ENCODE measurements around the gene ZDHHC13. TPM values are rescaled to one million over a fixed set of nuclear protein-coding genes. Genes with fewer than 3 reads are reported as not detected.

The ZDHHC13 gene
- polyA plus RNA-seq, 1 donor from 2014 or later: 70.0 TPM

DNA sequence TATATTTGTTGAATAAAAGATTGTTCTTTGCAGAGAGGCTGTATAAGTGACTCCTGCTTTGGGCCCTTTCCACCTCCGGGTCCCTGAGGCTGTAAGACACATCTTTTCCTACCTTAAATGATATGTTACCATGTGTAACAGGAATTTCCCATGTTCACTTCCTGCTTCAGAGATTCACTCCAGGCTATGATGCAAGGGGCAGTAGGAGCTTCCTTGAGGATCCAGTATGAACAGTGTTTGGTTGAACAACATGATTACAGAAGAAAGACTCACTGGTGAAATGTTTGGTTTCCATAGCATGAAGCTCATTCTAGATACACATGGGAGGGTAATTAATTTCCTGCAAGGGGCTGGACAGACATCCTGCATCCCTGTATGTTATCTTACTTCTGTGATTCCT, 25.6 kb upstream of the ZDHHC13 start:
- no peaks in the 10 kb centered on the region for H3K27me3 ChIP-seq (ENCODE audit: insufficient read depth, low read depth, low read length)
- no peaks in the 10 kb centered on the region for H3F3A ChIP-seq (ENCODE audit: insufficient read depth, low read length, poor library complexity, severe bottlenecking)
- H3K79me2 ChIP-seq (replicated peaks; ENCODE audit: insufficient read depth, low read length): no peaks in the 10 kb centered on the region
- TF ChIP-seq EP300 (conservative IDR thresholded peaks at IDR 0.05; ENCODE audit: poor library complexity, severe bottlenecking) (no peak), MXI1 (conservative IDR thresholded peaks at IDR 0.05; ENCODE audit: poor library complexity, severe bottlenecking) (no peak), TAF1 (IDR thresholded peaks at IDR 0.05; ENCODE audit: low read depth) (no peak), EZH2 (IDR thresholded peaks at IDR 0.05; ENCODE audit: borderline replicate concordance, insufficient read depth, low read length, poor library complexity, severe bottlenecking) (no peak), SMC3 (conservative IDR thresholded peaks at IDR 0.05; ENCODE audit: poor library complexity) (no peak), RAD21 (conservative IDR thresholded peaks at IDR 0.05) (no peak)
- TF ChIP-seq, protein P1, sequence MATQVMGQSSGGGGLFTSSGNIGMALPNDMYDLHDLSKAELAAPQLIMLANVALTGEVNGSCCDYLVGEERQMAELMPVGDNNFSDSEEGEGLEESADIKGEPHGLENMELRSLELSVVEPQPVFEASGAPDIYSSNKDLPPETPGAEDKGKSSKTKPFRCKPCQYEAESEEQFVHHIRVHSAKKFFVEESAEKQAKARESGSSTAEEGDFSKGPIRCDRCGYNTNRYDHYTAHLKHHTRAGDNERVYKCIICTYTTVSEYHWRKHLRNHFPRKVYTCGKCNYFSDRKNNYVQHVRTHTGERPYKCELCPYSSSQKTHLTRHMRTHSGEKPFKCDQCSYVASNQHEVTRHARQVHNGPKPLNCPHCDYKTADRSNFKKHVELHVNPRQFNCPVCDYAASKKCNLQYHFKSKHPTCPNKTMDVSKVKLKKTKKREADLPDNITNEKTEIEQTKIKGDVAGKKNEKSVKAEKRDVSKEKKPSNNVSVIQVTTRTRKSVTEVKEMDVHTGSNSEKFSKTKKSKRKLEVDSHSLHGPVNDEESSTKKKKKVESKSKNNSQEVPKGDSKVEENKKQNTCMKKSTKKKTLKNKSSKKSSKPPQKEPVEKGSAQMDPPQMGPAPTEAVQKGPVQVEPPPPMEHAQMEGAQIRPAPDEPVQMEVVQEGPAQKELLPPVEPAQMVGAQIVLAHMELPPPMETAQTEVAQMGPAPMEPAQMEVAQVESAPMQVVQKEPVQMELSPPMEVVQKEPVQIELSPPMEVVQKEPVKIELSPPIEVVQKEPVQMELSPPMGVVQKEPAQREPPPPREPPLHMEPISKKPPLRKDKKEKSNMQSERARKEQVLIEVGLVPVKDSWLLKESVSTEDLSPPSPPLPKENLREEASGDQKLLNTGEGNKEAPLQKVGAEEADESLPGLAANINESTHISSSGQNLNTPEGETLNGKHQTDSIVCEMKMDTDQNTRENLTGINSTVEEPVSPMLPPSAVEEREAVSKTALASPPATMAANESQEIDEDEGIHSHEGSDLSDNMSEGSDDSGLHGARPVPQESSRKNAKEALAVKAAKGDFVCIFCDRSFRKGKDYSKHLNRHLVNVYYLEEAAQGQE (IDR thresholded peaks at IDR 0.05; ENCODE audit: borderline replicate concordance): no peak
- TF ChIP-seq, protein P2, sequence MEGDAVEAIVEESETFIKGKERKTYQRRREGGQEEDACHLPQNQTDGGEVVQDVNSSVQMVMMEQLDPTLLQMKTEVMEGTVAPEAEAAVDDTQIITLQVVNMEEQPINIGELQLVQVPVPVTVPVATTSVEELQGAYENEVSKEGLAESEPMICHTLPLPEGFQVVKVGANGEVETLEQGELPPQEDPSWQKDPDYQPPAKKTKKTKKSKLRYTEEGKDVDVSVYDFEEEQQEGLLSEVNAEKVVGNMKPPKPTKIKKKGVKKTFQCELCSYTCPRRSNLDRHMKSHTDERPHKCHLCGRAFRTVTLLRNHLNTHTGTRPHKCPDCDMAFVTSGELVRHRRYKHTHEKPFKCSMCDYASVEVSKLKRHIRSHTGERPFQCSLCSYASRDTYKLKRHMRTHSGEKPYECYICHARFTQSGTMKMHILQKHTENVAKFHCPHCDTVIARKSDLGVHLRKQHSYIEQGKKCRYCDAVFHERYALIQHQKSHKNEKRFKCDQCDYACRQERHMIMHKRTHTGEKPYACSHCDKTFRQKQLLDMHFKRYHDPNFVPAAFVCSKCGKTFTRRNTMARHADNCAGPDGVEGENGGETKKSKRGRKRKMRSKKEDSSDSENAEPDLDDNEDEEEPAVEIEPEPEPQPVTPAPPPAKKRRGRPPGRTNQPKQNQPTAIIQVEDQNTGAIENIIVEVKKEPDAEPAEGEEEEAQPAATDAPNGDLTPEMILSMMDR (IDR thresholded peaks at IDR 0.05; ENCODE audit: poor library complexity, severe bottlenecking): no peak
- no peak overlapping the region for H2AFZ ChIP-seq (ENCODE audit: low read depth, low read length)
- H3K9me3 ChIP-seq (ENCODE audit: low read length): no peaks in the 10 kb centered on the region
- no peak overlapping the region for H3K4me3 ChIP-seq (ENCODE audit: low read length)
- H3K27ac ChIP-seq (ENCODE audit: low read length): no peak overlapping the region
- no peaks in the 10 kb centered on the region for H3K9me2 ChIP-seq (ENCODE audit: insufficient read depth, low read length)
- H4K20me1 ChIP-seq (ENCODE audit: insufficient read depth): no peaks in the 10 kb centered on the region
- H3K4me2 ChIP-seq (ENCODE audit: low read length): no peak overlapping the region
- H3K9ac ChIP-seq (ENCODE audit: low read length): no peak overlapping the region
- H3K36me3 ChIP-seq (ENCODE audit: insufficient read depth, low read length): no peaks in the 10 kb centered on the region

GRCh38 chr11:19092342-19092741, 24.6 kb upstream of the ZDHHC13 start:
- Histone ChIP-seq H3F3A (ENCODE audit: insufficient read depth, low read length, poor library complexity, severe bottlenecking) (no peaks in the 10 kb centered on the region), H3K27me3 (ENCODE audit: insufficient read depth, low read depth, low read length) (no peaks in the 10 kb centered on the region), H3K9me3 (ENCODE audit: low read length) (no peaks in the 10 kb centered on the region), H3K9ac (ENCODE audit: low read length) (no peak overlapping the region), H3K79me2 (replicated peaks; ENCODE audit: insufficient read depth, low read length) (no peaks in the 10 kb centered on the region), H3K36me3 (ENCODE audit: insufficient read depth, low read length) (no peaks in the 10 kb centered on the region), H4K20me1 (ENCODE audit: insufficient read depth) (no peaks in the 10 kb centered on the region), H2AFZ (ENCODE audit: low read depth, low read length) (no peak overlapping the region), H3K4me2 (ENCODE audit: low read length) (no peak overlapping the region), H3K4me3 (ENCODE audit: low read length) (no peak overlapping the region), H3K9me2 (ENCODE audit: insufficient read depth, low read length) (no peaks in the 10 kb centered on the region), H3K27ac (ENCODE audit: low read length) (no peak overlapping the region)
- TF ChIP-seq EP300 (conservative IDR thresholded peaks at IDR 0.05; ENCODE audit: poor library complexity, severe bottlenecking) (no peak), TAF1 (IDR thresholded peaks at IDR 0.05; ENCODE audit: low read depth) (no peak), POLR2AphosphoS5 (IDR thresholded peaks at IDR 0.05) (no peak), EZH2 (IDR thresholded peaks at IDR 0.05; ENCODE audit: borderline replicate concordance, insufficient read depth, low read length, poor library complexity, severe bottlenecking) (no peak)
- TF ChIP-seq, protein P1 (IDR thresholded peaks at IDR 0.05; ENCODE audit: borderline replicate concordance): no peak

Measured in neural cell (in vitro differentiated cells).